ENCODE measurements around the gene OGFOD1. TPM values are rescaled to one million over a fixed set of nuclear protein-coding genes. Genes with fewer than 3 reads are reported as not detected.
A peak's percentile ranks its signal among the peaks of the same experiment; 100 is the strongest.

OGFOD1 gene
- total and polyA plus RNA-seq, 10 of the 15 experiments (the other 5 are each of a cell fraction or from before 2014, with no cell fraction given) = 31.4 to 119 (median 51.6) TPM

DNA sequence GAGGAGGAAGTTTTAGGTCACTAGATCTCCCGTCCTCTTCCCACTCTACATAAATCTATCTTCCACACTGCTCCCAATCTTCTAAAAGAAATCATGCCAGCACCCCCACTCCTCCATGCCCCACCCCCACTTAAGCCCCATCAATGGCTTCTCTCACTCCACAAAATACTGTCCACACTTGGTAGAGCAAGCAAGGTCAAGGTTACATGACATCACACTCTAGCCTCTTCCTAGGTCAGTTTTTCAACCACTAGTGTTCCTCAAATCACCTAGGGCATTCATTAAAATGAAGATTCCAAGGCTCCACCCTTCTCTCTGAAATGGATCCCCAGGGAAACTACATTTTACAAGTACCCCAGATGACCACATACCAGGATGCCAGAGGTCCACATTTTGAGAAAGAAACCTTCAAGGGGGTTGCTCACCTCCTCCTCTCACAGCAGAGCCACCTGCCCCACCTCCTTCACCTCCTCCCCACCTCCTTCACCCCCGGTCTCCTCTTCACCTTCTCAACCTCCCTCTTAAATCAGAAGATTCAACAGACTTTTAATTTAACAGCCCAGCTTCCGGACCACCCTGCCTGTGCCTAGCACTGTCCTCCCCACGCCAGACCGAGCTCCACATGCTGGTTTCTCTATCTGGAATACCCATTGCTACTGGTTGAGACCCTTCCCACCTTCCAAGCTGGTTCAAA, 29.2 kb upstream of the OGFOD1 start (continued):
- 0 out of 2 replicates have a peak, but pooled peaks have one; percentile 18 for TF ChIP-seq IKZF1 (conservative IDR thresholded peaks at IDR 0.05)
- TF ChIP-seq NR2F1 (conservative IDR thresholded peaks at IDR 0.05) = 0 out of 2 replicates have a peak, but pooled peaks have one; percentile 34
- TF ChIP-seq, protein P1, sequence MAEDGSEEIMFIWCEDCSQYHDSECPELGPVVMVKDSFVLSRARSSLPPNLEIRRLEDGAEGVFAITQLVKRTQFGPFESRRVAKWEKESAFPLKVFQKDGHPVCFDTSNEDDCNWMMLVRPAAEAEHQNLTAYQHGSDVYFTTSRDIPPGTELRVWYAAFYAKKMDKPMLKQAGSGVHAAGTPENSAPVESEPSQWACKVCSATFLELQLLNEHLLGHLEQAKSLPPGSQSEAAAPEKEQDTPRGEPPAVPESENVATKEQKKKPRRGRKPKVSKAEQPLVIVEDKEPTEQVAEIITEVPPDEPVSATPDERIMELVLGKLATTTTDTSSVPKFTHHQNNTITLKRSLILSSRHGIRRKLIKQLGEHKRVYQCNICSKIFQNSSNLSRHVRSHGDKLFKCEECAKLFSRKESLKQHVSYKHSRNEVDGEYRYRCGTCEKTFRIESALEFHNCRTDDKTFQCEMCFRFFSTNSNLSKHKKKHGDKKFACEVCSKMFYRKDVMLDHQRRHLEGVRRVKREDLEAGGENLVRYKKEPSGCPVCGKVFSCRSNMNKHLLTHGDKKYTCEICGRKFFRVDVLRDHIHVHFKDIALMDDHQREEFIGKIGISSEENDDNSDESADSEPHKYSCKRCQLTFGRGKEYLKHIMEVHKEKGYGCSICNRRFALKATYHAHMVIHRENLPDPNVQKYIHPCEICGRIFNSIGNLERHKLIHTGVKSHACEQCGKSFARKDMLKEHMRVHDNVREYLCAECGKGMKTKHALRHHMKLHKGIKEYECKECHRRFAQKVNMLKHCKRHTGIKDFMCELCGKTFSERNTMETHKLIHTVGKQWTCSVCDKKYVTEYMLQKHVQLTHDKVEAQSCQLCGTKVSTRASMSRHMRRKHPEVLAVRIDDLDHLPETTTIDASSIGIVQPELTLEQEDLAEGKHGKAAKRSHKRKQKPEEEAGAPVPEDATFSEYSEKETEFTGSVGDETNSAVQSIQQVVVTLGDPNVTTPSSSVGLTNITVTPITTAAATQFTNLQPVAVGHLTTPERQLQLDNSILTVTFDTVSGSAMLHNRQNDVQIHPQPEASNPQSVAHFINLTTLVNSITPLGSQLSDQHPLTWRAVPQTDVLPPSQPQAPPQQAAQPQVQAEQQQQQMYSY (CRISPR knock-in tag; IDR thresholded peaks at IDR 0.05) = no peak
- no peak for TF ChIP-seq SMAD5 (IDR thresholded peaks at IDR 0.05; ENCODE audit: low read depth)
- no peak for TF ChIP-seq TBL1XR1 (IDR thresholded peaks at IDR 0.05; ENCODE audit: low read depth, low read length)
- TF ChIP-seq IKZF2 (IDR thresholded peaks at IDR 0.05) = no peak
- TF ChIP-seq ZNF24 (IDR thresholded peaks at IDR 0.05) = no peak
- TF ChIP-seq, protein P2, sequence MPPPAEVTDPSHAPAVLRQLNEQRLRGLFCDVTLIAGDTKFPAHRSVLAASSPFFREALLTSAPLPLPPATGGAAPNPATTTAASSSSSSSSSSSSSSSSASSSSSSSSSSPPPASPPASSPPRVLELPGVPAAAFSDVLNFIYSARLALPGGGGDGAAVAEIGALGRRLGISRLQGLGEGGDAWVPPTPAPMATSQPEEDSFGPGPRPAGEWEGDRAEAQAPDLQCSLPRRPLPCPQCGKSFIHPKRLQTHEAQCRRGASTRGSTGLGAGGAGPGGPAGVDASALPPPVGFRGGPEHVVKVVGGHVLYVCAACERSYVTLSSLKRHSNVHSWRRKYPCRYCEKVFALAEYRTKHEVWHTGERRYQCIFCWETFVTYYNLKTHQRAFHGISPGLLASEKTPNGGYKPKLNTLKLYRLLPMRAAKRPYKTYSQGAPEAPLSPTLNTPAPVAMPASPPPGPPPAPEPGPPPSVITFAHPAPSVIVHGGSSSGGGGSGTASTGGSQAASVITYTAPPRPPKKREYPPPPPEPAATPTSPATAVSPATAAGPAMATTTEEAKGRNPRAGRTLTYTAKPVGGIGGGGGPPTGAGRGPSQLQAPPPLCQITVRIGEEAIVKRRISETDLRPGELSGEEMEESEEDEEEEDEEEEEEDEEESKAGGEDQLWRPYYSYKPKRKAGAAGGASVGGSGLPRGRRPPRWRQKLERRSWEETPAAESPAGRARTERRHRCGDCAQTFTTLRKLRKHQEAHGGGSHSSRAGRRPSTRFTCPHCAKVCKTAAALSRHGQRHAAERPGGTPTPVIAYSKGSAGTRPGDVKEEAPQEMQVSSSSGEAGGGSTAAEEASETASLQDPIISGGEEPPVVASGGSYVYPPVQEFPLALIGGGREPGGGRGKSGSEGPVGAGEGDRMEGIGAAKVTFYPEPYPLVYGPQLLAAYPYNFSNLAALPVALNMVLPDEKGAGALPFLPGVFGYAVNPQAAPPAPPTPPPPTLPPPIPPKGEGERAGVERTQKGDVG (CRISPR knock-in tag; IDR thresholded peaks at IDR 0.05) = no peak
- TF ChIP-seq YY1 (IDR thresholded peaks at IDR 0.05; ENCODE audit: low read depth, low read length) = 0 out of 2 replicates have a peak, but pooled peaks have one; percentile 12
- TF ChIP-seq RELA (IDR thresholded peaks at IDR 0.05; ENCODE audit: borderline replicate concordance, partially characterized antibody) = no peak
- TF ChIP-seq SMC3 (IDR thresholded peaks at IDR 0.05; ENCODE audit: borderline replicate concordance, low read length) = no peak
- TF ChIP-seq, protein P3, sequence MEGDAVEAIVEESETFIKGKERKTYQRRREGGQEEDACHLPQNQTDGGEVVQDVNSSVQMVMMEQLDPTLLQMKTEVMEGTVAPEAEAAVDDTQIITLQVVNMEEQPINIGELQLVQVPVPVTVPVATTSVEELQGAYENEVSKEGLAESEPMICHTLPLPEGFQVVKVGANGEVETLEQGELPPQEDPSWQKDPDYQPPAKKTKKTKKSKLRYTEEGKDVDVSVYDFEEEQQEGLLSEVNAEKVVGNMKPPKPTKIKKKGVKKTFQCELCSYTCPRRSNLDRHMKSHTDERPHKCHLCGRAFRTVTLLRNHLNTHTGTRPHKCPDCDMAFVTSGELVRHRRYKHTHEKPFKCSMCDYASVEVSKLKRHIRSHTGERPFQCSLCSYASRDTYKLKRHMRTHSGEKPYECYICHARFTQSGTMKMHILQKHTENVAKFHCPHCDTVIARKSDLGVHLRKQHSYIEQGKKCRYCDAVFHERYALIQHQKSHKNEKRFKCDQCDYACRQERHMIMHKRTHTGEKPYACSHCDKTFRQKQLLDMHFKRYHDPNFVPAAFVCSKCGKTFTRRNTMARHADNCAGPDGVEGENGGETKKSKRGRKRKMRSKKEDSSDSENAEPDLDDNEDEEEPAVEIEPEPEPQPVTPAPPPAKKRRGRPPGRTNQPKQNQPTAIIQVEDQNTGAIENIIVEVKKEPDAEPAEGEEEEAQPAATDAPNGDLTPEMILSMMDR (IDR thresholded peaks at IDR 0.05 in 2 of 3, conservative IDR thresholded peaks at IDR 0.05 in 1 of 3; ENCODE audit: control insufficient read depth in 2 of 3, extremely low read depth in 1 of 3, insufficient read depth in 1 of 3, low read depth in 3 of 3, low read length in 3 of 3) = no peak

All from GM12878 (cell line).